Measurements from ENCODE around the gene NFATC1. TPM values are rescaled to one million over a fixed set of nuclear protein-coding genes. Genes with fewer than 3 reads are reported as not detected.

NFATC1 gene
- polyA plus RNA-seq, 2 donors = 1.3 to 1.9 TPM

DNA sequence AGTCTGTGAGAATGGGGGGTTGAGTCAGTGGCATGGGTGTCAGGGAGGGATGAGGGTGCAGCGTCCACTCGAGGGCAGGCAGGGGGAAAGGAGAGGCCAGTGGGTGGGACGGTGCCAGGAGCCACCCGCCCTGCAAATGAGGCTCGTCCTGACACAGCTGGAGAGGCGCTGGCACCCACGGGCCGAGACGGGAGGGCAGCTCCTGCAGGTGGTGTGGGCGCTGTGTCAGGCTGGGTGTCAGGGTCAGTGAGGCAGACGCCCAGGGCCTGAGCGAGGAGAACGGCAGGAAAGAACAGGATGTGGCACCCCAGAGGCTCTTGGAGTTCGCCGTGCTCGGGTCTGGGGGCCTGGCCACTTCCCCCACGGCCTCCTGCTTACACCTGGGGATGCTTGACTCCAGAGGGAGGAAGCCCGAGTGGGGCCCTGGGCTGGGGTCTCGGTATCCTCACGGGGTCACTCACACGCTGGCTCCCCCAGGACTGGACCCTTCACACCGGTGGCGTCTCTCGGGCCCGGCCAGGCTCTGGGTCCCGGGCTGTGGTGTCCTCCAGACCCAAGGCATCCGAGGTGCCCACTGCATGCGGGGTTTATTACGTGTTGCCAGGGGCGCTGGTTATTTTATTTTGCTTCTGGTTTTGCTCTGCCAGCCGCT is 153.4 kb downstream of the NFATC1 start:
- peaks cover 0 to 10% of the 10 kb centered on the region in 2 donors for H3K4me1 ChIP-seq (ENCODE audit: control insufficient read depth in 2 of 2, insufficient read depth in 2 of 2, low read length in 1 of 2)
- H3K9me3 ChIP-seq (ENCODE audit: control insufficient read depth in 2 of 2, insufficient read depth in 1 of 2, low read depth in 1 of 2, low read length in 1 of 2) = no peaks in the 10 kb centered on the region
- 82 to 88% methylated on average over 31 of the region's 31 CpGs for WGBS, 2 donors
- peaks cover 0 to 2% of the 10 kb centered on the region in 2 donors for H3K27me3 ChIP-seq (ENCODE audit: control insufficient read depth in 1 of 2, insufficient read depth in 2 of 2, low read length in 2 of 2)
- H3K27ac ChIP-seq (ENCODE audit: low read depth in 2 of 2, low read length in 1 of 2) = no peak overlapping the region
- H3K36me3 ChIP-seq (ENCODE audit: control insufficient read depth in 2 of 2, insufficient read depth in 2 of 2, low read length in 1 of 2) = no peaks in the 10 kb centered on the region
- H3K4me3 ChIP-seq (ENCODE audit: low read depth in 1 of 2, low read length in 2 of 2) = no peak overlapping the region

DNA sequence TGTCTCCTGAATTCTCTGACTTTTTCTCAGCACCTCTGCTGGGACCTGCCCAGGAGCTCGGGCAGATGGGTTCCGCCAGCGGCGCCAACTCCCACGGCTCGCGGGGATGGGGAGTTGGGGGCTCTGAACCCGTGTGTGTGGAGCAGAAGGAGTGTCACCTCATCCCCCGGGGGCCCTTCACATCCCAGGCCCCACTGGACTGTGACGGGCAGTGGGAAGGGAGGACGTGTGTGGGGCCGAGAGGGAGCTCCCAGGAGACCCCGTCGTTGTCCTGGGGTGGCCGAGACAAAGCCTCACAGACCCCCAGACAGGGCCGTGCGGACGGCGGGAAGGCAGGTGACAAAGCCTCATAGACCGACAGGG is 153.9 kb downstream of the NFATC1 start:
- H3K9me3 ChIP-seq (ENCODE audit: control insufficient read depth in 2 of 2, insufficient read depth in 1 of 2, low read depth in 1 of 2, low read length in 1 of 2) = no peaks in the 10 kb centered on the region
- no peaks in the 10 kb centered on the region for H3K36me3 ChIP-seq (ENCODE audit: control insufficient read depth in 2 of 2, insufficient read depth in 2 of 2, low read length in 1 of 2)
- peaks cover 0 to 2% of the 10 kb centered on the region in 2 donors for H3K27me3 ChIP-seq (ENCODE audit: control insufficient read depth in 1 of 2, insufficient read depth in 2 of 2, low read length in 2 of 2)
- 80 to 88% methylated on average over 15 to 20 of the region's 20 CpGs for WGBS, 2 donors
- peaks cover 0 to 10% of the 10 kb centered on the region in 2 donors for H3K4me1 ChIP-seq (ENCODE audit: control insufficient read depth in 2 of 2, insufficient read depth in 2 of 2, low read length in 1 of 2)
- H3K4me3 ChIP-seq (ENCODE audit: low read depth in 1 of 2, low read length in 2 of 2) = no peak overlapping the region
- H3K27ac ChIP-seq (ENCODE audit: low read depth in 2 of 2, low read length in 1 of 2) = no peak overlapping the region

DNA sequence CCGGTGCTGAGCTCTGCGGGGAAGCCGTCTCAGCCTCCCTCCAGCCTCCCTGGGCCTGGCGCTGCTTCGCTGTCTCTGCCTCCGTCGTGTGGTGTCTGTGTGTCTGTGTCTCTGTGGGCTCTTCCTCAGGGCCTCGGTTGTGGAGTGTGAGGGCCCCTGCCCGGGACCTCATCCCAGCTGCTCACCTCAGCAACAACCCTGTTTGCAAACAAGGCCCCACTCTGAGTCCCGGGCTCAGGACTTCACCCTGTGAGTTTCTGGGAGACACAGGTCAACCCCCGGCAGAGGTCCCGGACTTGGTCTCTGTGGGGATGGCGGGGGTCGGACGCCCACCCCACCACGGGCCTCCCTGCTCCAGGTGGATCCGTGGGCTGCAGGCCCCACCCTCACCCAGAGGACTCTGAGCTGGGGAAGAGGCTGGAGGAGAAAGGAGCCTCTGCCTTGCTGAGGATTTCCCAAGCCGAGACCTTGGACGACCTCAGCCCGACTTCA is 156.5 kb downstream of the NFATC1 start:
- Histone ChIP-seq H3K36me3 (ENCODE audit: control insufficient read depth in 2 of 2, insufficient read depth in 2 of 2, low read length in 1 of 2) (no peaks in the 10 kb centered on the region), H3K4me1 (ENCODE audit: control insufficient read depth in 2 of 2, insufficient read depth in 2 of 2, low read length in 1 of 2) (peaks cover 0 to 10% of the 10 kb centered on the region in 2 donors), H3K27ac (ENCODE audit: low read depth in 2 of 2, low read length in 1 of 2) (no peak overlapping the region), H3K4me3 (ENCODE audit: low read depth in 1 of 2, low read length in 2 of 2) (no peak overlapping the region), H3K27me3 (ENCODE audit: control insufficient read depth in 1 of 2, insufficient read depth in 2 of 2, low read length in 2 of 2) (peaks cover 0 to 2% of the 10 kb centered on the region in 2 donors), H3K9me3 (ENCODE audit: control insufficient read depth in 2 of 2, insufficient read depth in 1 of 2, low read depth in 1 of 2, low read length in 1 of 2) (no peaks in the 10 kb centered on the region)
- 76 to 83% methylated on average over 19 to 20 of the region's 20 CpGs for WGBS, 2 donors

DNA sequence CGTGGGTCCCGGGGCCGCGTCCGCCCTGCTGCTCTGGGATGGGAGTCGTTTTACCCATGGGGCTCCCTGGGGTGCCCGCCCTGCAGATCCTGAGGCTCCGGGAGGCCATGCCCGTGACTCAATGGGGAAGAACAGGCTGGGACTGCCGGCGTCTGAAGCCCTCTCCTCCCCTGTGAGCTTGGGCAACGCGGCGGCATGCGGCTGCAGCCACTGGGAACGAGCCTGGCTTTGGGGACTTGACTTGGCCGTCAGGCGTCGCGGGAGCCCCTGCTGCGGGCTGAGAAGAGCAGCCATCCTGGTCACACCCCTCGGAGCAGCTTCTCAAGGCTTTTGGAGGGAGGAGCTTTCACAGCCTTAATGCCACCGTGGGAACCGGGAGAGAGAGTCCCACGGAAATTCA is 157.0 kb downstream of the NFATC1 start:
- Histone ChIP-seq H3K9me3 (ENCODE audit: control insufficient read depth in 2 of 2, insufficient read depth in 1 of 2, low read depth in 1 of 2, low read length in 1 of 2) (no peaks in the 10 kb centered on the region), H3K4me1 (ENCODE audit: control insufficient read depth in 2 of 2, insufficient read depth in 2 of 2, low read length in 1 of 2) (peaks cover 0 to 10% of the 10 kb centered on the region in 2 donors), H3K27me3 (ENCODE audit: control insufficient read depth in 1 of 2, insufficient read depth in 2 of 2, low read length in 2 of 2) (no peaks in the 10 kb centered on the region), H3K27ac (ENCODE audit: low read depth in 2 of 2, low read length in 1 of 2) (peak overlapping the region; percentile 22 to 52), H3K36me3 (ENCODE audit: control insufficient read depth in 2 of 2, insufficient read depth in 2 of 2, low read length in 1 of 2) (no peaks in the 10 kb centered on the region), H3K4me3 (ENCODE audit: low read depth in 1 of 2, low read length in 2 of 2) (no peak overlapping the region)
- WGBS, 2 donors = 65 to 69% methylated on average over 25 of the region's 25 CpGs

DNA sequence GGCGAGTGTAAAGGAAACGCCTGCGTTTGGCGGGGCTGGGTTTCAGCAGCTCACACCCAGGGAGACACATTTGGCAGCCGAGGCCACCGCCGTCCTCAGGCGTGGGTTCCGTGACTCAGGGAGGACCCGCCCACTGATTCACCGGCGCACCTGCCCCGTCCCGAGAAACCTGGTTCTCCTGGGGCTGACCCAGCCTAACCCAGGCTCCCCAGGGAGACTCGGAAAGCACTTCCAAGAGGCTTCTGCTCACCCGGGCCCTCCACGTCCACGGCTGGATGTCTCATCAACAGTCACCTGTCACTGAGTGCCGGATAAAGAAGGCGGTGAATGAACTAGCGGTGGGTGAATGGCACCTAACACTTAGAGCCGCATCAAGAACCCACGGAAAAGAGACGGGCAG is 157.4 kb downstream of the NFATC1 start:
- Histone ChIP-seq H3K4me1 (ENCODE audit: control insufficient read depth in 2 of 2, insufficient read depth in 2 of 2, low read length in 1 of 2) (peaks cover 0 to 10% of the 10 kb centered on the region in 2 donors), H3K27ac (ENCODE audit: low read depth in 2 of 2, low read length in 1 of 2) (peak overlapping the region in 1 of 2 donors; percentile 52), H3K9me3 (ENCODE audit: control insufficient read depth in 2 of 2, insufficient read depth in 1 of 2, low read depth in 1 of 2, low read length in 1 of 2) (no peaks in the 10 kb centered on the region), H3K36me3 (ENCODE audit: control insufficient read depth in 2 of 2, insufficient read depth in 2 of 2, low read length in 1 of 2) (no peaks in the 10 kb centered on the region), H3K4me3 (ENCODE audit: low read depth in 1 of 2, low read length in 2 of 2) (no peak overlapping the region), H3K27me3 (ENCODE audit: control insufficient read depth in 1 of 2, insufficient read depth in 2 of 2, low read length in 2 of 2) (no peaks in the 10 kb centered on the region)
- 63 to 81% methylated on average over 20 to 24 of the region's 24 CpGs for WGBS, 2 donors

- Histone ChIP-seq H3K27me3 (ENCODE audit: control insufficient read depth in 1 of 2, insufficient read depth in 2 of 2, low read length in 2 of 2) (no peaks in the 10 kb centered on the region), H3K9me3 (ENCODE audit: control insufficient read depth in 2 of 2, insufficient read depth in 1 of 2, low read depth in 1 of 2, low read length in 1 of 2) (no peaks in the 10 kb centered on the region), H3K36me3 (ENCODE audit: control insufficient read depth in 2 of 2, insufficient read depth in 2 of 2, low read length in 1 of 2) (no peaks in the 10 kb centered on the region), H3K4me3 (ENCODE audit: low read depth in 1 of 2, low read length in 2 of 2) (no peak overlapping the region), H3K4me1 (ENCODE audit: control insufficient read depth in 2 of 2, insufficient read depth in 2 of 2, low read length in 1 of 2) (peaks cover 0 to 10% of the 10 kb centered on the region in 2 donors), H3K27ac (ENCODE audit: low read depth in 2 of 2, low read length in 1 of 2) (no peak overlapping the region)
- 86 to 90% methylated on average over 25 of the region's 25 CpGs for WGBS, 2 donors
These were observed 158.0 kb downstream of the NFATC1 start for GRCh38 chr18:79553696-79554095.

GRCh38 chr18:79554321-79554720 is 158.6 kb downstream of the NFATC1 start:
- Histone ChIP-seq H3K27ac (ENCODE audit: low read depth in 2 of 2, low read length in 1 of 2) (no peak overlapping the region), H3K4me3 (ENCODE audit: low read depth in 1 of 2, low read length in 2 of 2) (no peak overlapping the region), H3K27me3 (ENCODE audit: control insufficient read depth in 1 of 2, insufficient read depth in 2 of 2, low read length in 2 of 2) (no peaks in the 10 kb centered on the region), H3K36me3 (ENCODE audit: control insufficient read depth in 2 of 2, insufficient read depth in 2 of 2, low read length in 1 of 2) (no peaks in the 10 kb centered on the region), H3K4me1 (ENCODE audit: control insufficient read depth in 2 of 2, insufficient read depth in 2 of 2, low read length in 1 of 2) (peaks cover 3 to 10% of the 10 kb centered on the region in 2 donors), H3K9me3 (ENCODE audit: control insufficient read depth in 2 of 2, insufficient read depth in 1 of 2, low read depth in 1 of 2, low read length in 1 of 2) (no peaks in the 10 kb centered on the region)
- WGBS, 2 donors = 88 to 93% methylated on average over 13 of the region's 13 CpGs

DNA sequence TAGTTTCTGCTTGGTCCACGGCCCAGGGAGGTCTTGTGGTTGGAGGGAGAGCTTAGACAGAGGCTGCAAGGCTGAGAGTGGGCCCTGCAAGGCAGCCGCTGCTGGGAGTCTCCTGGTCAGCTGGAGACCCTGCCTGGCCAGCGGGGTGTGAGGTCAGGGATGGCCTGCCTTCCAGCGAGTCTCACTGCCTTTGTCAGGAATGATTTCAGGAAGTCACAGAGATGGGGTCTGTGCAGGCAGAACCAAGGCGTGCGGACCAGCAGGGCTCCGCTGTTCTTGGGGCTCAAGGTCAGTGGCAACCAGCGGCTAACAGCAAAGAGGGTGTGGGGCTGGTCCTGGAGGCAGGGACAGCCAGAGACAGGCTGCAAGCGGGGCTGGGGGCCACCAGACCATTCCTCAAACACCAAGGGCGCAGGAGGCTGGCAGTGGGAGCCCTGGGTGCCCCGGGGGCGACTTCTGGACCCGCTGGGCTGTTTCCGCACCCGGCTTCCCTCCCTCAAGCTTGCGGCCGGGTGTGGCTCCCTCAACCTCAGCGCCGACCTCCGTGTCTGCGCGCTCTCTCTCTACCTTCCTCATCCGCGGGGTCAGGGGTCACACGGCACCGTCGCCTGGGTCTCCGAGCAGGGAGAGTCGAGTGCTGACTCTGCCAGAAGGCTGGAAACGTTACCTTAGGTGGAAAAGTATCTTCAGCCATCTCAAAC is 159.4 kb downstream of the NFATC1 start:
- Histone ChIP-seq H3K27ac (ENCODE audit: low read depth in 2 of 2, low read length in 1 of 2) (no peak overlapping the region), H3K4me3 (ENCODE audit: low read depth in 1 of 2, low read length in 2 of 2) (no peak overlapping the region)
- 84 to 89% methylated on average over 30 of the region's 30 CpGs for WGBS, 2 donors

DNA sequence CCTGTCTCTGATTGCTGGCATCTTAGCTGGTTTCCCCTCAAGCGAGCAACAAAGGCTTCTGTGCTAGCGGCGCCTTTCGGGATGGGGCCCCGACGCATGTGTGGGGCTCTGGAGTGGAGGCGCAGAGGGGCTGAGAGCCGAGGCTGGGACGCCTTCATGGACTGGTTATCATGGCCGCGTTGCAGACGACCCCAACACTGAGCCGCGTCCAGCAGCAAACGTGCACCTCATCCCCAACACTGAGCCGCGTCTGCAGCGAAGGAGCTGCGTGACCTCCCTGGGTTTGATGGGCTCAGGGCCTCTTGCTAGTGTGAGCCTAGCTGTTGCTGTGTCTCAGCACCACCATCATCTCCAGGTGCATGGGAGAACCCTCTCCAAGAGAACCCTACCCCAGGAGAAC is 160.2 kb downstream of the NFATC1 start:
- Histone ChIP-seq H3K36me3 (ENCODE audit: control insufficient read depth in 2 of 2, insufficient read depth in 2 of 2, low read length in 1 of 2) (no peaks in the 10 kb centered on the region), H3K4me3 (ENCODE audit: low read depth in 1 of 2, low read length in 2 of 2) (no peak overlapping the region), H3K27ac (ENCODE audit: low read depth in 2 of 2, low read length in 1 of 2) (no peak overlapping the region), H3K27me3 (ENCODE audit: control insufficient read depth in 1 of 2, insufficient read depth in 2 of 2, low read length in 2 of 2) (no peaks in the 10 kb centered on the region), H3K4me1 (ENCODE audit: control insufficient read depth in 2 of 2, insufficient read depth in 2 of 2, low read length in 1 of 2) (peaks cover 3 to 10% of the 10 kb centered on the region in 2 donors), H3K9me3 (ENCODE audit: control insufficient read depth in 2 of 2, insufficient read depth in 1 of 2, low read depth in 1 of 2, low read length in 1 of 2) (no peaks in the 10 kb centered on the region)
- 96 to 97% methylated on average over 19 of the region's 19 CpGs for WGBS, 2 donors

More for the DNA sequence above, 159.4 kb downstream of the NFATC1 start:
- Histone ChIP-seq H3K27me3 (ENCODE audit: control insufficient read depth in 1 of 2, insufficient read depth in 2 of 2, low read length in 2 of 2) (no peaks in the 10 kb centered on the region), H3K36me3 (ENCODE audit: control insufficient read depth in 2 of 2, insufficient read depth in 2 of 2, low read length in 1 of 2) (no peaks in the 10 kb centered on the region), H3K4me1 (ENCODE audit: control insufficient read depth in 2 of 2, insufficient read depth in 2 of 2, low read length in 1 of 2) (peaks cover 3 to 10% of the 10 kb centered on the region in 2 donors), H3K9me3 (ENCODE audit: control insufficient read depth in 2 of 2, insufficient read depth in 1 of 2, low read depth in 1 of 2, low read length in 1 of 2) (no peaks in the 10 kb centered on the region)
